Inferior parietal cortex (tissue), 1 donor: Measurements from ENCODE around the gene NPLOC4.
"Not testable (repeated sequence)": the region's sequence is repeated elsewhere in the genome, so short reads cannot be mapped to it uniquely, and the experiment has no call there.

ENCODE experiments used
- DNase-seq: peaks from one replicate; pipeline ENCODE4 v3.0.0-alpha.2; 2016; ENCODE audit errors: extremely low spot score

Gene NPLOC4

DNA sequence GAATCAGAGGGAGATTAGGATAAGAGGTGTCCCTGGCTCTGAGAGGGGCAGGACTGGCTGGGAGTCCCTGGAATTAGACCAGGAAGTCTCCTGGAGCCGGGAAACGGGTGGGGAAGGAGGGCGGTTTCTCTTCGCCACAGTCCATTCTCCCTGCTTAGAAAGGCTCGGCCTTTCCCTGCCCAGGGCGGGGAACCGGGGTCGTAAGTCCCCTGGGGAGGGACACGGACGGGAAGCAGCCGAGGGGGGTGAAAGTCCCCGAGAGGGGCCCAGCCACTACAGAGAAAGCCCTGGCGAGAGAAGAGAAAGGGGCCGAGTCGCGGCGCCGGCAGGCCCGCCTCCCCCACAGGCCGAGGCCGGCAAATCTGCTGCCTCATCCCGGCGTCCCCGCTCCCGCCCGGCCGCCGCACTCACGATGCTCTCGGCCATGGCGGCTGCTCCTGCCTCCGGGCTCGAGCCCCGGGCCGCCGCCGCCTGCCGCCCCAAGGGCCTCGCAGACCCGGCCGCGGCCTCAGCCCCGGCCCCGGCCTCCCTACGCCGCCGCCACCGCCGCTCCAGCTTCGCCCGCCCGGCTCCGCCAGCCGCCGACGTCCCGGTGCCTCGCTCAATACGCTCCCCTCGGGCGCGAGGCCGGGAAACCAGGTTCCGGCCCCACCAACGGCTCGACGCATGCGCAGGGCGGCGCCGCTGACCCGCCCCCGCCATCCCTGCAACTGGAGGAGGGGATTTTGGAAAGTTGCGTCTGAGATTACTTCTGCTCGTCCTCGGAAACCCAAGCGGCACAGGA, at the start of gene NPLOC4, which contains the start of gene TSPAN10:
Gene NPLOC4, minus strand, starts transcription at position 608 of the 784 bp plus-strand sequence. Its CDS starts 182 bp downstream, at position 426.
Gene TSPAN10, plus strand, starts transcription at position 692 of the 784 bp plus-strand sequence. CDS start 5,217 bp downstream, outside the sequence.
- peak; percentile 83 for DNase-seq

DNA sequence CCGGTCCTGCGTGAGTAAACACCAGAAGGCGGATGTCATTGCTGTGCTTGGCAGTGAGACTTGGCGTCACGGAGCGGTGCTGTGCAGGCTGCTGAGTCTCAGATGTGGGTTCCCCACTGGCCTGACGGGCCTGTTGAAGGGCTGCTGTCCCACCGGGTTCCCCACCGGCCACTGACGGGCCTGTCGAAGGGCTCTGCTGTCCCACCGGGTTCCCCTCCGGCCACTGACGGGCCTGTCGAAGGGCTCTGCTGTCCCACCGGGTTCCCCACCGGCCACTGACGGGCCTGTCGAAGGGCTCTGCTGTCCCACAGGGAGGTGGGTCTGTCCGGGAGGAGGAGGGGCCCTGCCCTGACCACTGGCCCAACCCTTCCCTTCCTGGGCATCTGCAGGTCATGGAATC, 49.7 kb upstream of the NPLOC4 start:
- DNase-seq = no peak

DNA sequence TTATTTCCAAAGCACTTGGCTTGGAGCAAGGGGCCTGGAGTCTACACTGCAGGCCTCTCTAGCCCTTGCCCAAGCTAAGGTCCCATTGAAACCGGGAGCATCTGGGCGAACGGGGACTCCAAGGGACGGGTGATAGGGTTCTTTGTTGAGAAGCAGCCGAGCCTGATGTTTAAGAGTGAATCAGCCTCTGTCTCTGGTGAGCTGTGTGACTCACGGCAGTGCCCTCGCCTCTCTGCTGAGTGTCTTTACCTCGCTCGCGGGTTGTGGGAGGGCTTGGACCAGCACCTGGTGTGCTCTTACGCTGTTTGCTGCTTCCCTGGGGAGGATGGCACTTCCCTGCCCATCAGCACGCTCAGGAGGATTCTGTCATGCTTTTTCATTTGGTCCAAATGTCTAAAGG, 48.2 kb upstream of the NPLOC4 start:
- DNase-seq = no peak

DNA sequence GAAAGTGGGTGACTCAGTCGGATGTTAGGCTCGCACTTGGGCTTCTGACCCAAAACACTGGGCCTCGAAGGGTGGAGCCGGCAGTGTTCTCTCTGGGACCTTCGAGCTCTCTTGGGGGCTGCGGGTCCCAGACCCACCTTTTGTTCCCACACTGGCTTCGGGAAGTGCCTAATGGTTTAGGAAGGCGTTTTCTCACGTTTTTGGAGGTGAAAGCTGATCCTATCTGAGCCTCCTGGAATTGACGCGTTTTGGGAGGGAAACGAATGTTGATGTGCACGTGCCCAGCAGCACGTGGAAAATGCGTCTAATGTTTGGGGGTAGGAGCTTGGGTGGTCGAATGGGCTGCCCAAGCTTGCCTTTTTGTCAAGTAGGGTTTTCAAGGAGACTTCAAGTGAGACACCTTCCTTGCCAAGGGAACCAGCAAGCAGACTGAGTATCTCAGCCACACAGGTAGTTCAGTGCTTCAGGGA, 47.6 kb upstream of the NPLOC4 start:
- no peak for DNase-seq

DNA sequence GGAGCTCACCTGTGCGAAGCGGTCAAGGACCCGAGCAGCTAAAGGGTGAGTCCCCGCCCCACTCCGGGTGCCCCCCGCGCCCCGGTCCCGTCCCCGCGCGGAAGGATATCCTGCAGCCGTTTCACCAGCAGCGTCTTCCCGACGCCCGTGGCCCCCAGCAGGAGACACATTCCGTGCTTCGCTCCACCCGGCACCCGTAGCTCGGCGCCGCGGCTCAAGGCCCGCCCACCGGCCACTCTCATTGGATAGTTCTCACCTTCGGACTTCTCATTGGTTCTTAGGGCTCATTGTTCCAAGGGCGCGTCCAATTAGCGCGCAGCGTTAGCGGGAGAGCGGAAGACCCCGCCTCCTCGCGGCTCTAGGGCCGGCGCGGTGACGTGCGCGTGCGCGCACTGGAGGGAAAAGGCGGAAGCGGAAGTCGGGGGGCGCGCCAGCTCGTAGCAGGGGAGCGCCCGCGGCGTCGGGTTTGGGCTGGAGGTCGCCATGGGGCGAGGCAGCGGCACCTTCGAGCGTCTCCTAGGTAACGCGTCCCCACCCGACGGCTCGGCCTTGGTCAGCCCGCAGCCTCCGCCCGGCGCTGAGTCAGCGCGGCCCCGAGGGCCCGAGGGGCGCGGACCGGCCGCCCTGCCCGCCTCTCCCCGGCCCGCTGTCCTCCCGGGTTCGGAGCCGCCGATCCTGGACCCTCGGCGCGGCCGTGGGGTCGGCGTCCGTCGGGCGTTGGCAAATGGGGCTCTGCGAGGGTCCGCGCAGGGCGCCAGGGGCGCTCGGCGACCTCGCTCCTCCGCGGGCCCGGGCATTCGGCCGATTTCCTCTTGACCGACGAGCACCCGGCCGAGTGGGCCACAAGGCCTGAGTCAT, 46.9 kb upstream of the NPLOC4 start, which contains the start of the genes ARL16 and HGS:
Gene ARL16, minus strand, starts transcription at position 214 of the 858 bp plus-strand sequence. Its CDS starts 44 bp downstream, at position 170.
Gene HGS, plus strand, starts transcription at position 428 of the 858 bp plus-strand sequence. Its CDS starts 56 bp downstream, at position 484.
- DNase-seq = peak; percentile 100

DNA sequence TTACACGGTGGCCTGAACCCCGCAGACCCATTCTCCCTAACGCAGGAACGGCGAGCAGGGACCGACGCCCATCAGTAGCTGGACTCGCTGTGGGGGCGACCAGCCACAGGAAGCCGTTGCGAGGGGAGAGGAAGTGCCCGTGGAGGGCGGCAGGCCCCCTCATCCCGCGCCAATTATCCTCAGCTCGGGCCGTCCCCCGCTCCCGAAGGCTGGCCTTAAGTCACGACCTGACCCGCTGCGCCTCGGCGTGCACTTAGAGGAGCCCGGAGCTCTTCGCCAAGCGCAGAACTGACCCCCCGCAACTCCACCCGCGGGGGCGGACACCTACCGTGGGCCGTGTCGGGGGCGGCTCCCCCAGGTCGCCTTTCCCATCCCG, 46.3 kb upstream of the NPLOC4 start:
- peak; percentile 20 for DNase-seq

DNA sequence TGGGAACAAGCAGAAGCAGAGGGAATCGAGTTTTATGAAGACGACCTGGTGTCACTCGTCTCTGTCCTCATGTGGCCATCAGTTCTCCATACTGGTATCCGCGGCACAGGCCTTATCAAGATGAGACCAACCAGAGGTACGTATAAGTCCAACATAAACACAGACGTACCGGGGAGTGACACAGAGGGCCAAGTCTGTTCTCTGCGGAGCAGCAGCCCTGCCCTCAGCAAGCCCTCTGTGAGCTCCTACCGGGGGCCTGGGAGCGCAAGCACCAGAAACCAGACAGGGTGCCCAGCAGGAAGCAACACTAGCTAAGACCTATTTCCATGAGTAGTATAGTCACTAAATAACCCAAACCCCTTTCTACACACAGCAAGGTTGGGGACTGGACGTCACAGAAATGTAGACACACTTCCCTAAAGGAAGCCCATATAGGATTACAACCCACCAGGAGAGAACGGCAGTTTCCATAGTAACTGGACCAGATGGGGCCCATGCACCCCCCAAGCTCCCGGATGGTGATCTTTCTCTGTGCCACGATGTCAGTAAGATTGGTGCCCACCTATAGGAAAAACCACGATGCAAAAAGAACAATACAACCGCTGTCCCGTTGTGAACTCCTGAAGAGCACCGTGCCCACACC, 45.8 kb upstream of the NPLOC4 start:
- no peak for DNase-seq

DNA sequence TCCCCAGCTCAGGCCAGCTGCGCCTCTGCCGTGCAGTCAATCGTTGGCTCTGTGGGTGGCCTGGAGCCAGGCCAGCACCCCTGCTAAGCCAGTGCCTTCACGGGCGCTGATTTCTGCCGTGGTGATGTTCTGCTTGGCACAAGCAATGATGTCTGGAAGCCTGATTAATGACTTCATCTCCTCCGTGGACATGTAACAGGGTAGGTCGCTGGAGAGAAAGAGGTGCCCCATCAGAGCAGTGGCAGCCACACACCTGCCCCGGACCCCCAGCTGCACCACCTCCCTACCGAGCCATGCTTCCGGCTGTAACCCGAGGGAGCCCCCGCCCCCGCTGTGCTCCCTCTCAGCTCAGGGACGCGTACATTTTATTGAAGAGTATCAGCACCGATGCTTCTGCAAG, 44.8 kb upstream of the NPLOC4 start:
- DNase-seq = no peak

DNA sequence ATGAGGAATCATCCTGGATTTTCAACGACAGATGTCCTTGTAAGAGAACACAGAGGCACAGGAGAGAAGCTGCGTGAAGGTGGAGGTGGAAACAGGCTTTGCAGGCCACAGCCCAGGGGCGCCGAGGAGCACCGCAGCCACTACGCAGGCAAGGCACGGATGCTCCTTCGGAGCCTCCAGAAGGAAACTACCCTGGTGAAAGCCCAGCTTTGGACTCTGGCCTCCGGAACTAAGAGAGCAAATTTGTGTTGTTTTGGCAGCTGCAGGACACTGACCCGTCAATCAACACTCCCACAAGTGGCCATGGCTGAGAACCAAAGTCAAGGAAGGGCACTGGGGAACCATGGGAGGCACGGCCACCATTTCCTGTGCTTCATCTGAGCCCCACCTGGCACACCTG, 43.2 kb upstream of the NPLOC4 start:
- no peak for DNase-seq

DNA sequence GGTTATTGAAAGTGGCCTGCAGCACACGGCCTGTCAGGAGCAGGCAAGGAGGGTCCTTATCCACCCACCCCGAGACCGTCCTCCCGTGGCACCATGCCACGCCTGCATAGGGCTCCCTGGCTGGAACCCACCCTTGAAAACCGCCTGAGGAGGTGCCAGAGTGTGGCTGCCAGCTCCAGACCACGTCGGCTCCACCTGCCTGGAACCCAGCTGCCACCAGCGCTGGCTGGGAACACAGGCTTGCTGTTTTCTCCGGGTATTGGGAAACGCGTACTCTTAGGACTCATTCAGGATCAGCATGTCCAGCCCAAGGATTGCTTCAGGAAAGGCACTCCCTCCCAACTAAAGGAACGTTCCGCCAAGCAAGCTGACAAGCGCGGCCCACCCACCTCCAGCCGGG, 40.0 kb upstream of the NPLOC4 start:
- DNase-seq = no peak

DNA sequence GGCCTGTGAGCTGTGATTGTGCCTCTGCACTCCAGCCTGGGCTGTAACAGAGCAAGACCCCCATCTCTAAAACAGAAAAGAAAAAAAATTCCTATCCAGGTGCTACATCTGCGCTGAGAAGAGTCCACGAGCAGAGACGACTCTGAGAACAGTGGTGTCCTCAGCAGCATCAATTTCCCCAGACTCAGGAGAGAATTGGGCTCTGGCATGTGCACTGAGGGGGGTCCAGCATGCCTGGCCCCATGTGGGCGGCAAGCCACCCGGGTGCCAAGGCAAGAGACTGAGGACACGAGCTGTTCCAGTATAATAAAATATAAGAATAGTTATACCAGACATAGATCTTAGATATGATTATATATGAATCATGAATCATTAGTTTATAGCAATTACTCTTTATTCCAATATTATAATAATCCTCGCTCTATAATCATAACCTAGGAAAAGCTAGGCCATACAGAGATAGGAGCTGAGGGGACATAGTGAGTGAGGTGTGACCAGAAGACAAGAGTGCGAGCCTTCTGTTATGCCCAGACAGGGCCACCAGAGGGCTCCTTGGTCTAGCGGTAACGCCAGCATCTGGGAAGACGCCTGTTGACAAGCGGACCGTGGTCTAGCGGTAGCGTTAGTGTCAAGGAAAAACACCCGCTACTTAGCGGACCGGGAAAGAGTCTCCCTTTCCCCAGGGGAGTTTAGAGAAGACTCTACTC, 38.8 kb upstream of the NPLOC4 start:
- DNase-seq = not testable (repeated sequence)

DNA sequence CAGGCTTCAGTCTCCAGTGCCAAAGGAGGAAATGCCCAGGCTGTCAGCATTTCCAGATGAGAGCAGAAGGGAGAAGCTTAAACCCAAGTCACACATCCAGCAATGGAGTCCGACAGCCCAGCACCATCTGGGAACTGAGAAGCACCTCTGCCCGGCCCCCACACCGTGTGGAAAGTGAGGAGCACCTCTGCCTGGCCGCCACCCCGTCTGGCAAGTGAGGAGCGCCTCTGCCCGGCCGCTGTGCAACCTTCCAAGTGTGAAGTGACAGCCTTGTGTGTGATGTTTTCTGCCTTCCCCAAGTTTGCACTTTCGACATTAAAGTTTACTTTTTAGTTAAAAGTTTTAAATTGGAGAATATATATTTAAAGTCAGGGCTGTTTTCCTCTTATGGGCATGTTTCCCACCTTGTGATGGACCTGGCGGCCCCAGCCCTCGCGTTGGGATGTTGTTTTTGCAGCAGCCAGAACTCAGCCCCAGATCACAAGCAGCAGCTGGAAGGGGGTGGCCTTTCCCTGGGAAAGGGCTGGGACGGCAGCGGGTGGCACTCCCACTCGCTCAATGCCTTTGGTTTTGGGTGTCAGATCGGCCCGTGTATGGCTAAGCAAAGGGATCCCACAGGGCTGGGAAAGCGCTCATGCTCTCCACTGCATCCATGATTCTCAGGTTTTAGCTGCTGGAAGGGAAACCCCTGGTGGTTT, 36.8 kb upstream of the NPLOC4 start:
- DNase-seq = no peak

DNA sequence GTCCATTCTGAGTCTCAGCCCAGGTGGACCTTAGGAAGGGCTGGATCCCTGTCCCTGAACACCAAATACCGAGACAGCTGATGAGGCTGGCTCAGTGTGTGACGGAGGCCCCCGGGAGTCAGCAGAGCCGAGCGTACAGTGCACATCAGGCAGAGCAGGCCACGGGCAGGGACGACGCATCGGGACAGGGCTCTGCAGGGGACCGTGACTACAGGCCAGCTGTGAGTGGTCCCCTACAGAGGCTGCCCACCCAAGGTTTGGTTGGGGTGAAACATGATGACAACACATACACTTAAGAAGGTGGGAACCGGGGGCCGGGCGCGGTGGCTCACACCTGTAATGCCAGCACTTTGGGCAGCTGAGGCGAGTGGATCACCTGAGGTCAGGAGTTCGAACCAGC, 36.0 kb upstream of the NPLOC4 start:
- DNase-seq = no peak

DNA sequence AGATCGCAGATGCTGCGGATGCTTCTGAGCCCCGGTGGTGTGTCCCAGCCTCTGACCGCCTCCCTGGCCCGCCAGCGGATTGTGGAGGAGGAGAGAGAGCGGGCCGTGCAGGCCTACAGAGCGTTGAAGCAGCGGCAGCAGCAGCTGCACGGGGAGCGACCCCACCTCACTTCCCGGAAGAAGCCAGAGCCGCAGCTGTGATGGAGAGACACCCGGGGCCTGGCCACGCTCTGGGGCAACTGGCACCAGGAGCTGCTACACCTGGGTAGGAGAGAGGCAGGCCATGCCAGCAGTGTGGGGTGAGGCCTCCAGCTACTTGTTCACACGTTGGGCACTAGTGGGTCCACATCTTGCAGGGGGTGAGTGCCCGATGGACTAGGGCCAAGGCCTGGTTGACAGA, 35.6 kb upstream of the NPLOC4 start:
- no peak for DNase-seq

DNA sequence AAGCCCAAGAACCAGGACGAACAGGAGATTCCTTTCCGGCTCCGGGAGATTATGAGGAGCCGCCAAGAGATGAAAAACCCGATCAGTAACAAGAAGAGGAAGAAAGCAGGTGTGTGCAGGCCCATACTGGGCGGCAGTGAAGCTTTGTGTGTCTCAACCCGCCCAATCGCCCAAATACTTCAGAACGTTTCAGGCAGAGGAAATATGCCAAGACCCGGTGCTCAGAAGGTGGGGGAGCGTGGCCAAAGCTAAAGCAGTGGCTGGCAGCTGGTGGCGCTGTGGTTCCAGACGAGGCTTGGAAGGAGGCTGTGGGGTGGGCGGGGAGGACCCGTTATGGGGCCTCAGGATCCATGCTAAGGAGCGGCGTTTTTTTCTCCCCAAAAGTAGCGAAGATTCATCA, 30.8 kb upstream of the NPLOC4 start:
- DNase-seq = no peak

DNA sequence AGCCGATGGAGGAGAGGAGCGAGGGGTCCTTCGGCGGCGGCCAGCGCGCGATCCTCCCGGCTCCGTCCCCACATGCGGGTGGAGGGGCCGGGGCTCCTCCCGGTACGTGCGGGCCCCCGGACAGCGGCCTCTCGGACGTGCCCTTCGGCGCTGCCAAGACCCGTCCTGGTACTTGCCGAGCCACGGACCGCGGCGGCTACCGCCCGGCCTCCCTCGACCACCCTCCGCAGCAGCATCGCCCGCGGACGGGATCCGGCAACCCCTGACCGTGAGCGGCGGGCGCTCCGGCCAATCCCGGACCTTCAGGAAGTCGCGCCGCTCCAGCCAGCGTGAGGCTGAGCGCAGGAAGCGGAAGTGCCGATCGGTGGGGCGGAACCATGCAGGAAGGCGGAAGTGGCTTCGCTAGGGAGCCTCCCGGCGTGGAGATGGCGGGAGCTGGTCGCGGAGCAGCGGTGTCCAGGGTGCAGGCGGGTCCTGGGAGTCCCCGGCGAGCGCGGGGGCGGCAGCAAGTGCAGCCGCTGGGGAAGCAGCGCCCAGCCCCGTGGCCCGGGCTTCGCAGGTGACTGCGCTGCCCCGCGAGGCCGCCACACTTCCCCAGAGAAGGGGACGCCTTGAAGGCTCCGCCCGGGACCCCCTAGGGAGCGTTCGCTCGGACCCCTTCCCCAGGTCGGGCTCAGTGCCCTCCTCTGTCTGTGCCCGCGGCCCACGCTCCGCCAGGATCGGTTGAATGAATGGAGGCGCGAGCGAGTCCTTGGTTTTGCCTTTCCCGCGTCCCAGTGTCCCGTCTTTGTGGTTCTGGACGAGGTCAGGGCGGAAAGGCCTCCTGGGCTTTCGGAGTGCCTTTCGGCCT, 29.7 kb upstream of the NPLOC4 start, which contains the start of the genes CCDC137 and OXLD1:
Gene CCDC137, plus strand, starts transcription at position 396 of the 850 bp plus-strand sequence. Its CDS starts 30 bp downstream, at position 426.
Gene OXLD1, minus strand, starts transcription at position 264 of the 850 bp plus-strand sequence. Its CDS starts 28 bp downstream, at position 236.
- DNase-seq = peak; percentile 97

DNA sequence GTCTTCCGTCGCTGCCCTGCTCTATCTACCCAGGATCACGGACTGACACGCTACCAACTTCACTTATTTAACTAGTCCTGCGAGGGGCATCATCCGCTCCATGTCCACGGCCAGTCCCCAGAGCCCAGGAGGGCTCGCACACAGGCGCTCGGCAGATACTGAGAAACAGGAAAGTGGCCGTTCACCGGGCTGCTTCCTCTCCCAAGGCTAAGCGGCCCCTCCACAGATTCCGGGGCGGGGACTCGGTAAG, 29.1 kb upstream of the NPLOC4 start:
- DNase-seq = no peak

DNA sequence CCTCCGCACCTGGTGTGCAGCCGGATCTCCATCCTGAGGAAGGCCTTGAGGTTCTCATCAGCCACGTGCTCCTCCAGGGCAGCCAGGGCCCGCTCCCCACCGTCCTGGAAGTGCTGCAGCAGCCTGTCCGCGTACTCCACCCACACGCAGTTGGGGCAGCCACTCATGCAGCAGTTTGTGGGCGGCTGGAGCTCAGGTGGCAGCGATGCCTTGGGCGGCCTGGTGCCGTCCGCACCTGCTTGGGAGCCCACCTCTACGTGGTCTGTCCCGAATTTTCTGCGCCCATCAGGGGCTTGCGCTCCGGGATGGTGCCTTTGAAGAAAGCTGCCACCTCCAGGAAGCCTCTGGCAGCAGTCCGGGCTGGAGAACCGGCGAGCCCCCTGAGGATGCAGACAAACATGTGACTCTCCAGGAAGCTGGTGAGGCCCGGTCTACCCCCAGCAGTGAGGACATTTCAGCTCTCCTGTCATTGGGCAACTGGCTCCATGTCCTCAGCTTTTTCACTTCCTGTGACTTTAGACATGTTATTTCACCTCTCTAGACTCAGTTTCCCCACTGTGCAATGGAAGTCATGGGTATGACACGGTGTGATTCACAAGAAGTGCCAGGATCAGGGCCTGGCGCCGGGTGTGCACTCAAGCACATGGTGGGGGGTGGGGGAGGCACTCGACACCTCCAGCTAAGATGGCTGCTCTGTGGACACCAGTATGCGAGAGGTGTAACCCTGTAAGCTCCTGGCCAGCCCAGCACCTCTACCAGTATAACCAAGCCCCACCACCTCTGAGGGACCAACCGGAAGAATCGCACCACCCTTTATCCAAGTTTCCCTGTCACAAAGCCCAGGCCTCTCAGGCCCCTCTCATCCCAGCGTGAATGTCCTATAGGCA, 28.5 kb upstream of the NPLOC4 start:
- DNase-seq = no peak

DNA sequence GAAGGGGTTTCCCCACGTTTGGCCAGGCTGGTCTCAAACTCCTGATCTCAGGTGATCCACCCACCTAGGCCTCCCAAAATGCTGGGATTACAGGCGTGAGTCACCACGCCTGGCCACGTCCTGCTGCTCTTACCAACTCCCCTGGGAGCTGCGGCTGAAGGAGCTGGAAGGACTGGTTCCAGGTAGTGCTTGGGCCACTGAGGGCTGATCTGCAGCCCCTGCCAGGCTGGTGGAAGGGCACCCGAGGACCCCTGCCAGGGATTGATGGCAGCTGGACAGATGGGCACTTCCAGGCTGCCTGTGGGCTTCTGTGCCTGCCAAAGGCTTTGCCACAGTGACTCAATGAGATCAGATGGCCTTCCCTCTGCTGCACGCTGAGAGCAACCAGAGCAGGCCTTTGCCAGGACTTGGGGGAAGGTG, 27.1 kb upstream of the NPLOC4 start:
- DNase-seq = no peak
